H9 (cell line): ENCODE measurements around the gene LAGE3. TPM values are rescaled to one million over a fixed set of nuclear protein-coding genes. Genes with fewer than 3 reads are reported as not detected.

ENCODE experiments used
- DNase-seq: peaks from one replicate; pipeline ENCODE4 v3.0.0-alpha.2; 2017
- H2AFZ ChIP-seq: one replicate; pipeline ENCODE4 v1.6.1; 2013; ENCODE audit warnings: mild to moderate bottlenecking, low read length, control low read depth, moderate library complexity
- H2AK5ac ChIP-seq: 2 replicates; pipeline ENCODE4 v1.6.1; 2013; ENCODE audit warnings: low read length, control low read depth, mixed read lengths; ENCODE audit not compliant: insufficient read length
- H2BK120ac ChIP-seq: one replicate; pipeline ENCODE4 v1.6.1; 2013; ENCODE audit warnings: low read depth, mild to moderate bottlenecking, low read length, control low read depth, inconsistent platforms; ENCODE audit not compliant: poor library complexity, severe bottlenecking
- H2BK12ac ChIP-seq: 2 replicates; pipeline ENCODE4 v1.6.1; 2013; ENCODE audit warnings: low read length, control low read depth, mixed read lengths, low read depth; ENCODE audit not compliant: insufficient read length
- H2BK15ac ChIP-seq: 2 replicates; pipeline ENCODE4 v1.6.1; 2013; ENCODE audit warnings: low read depth, low read length, control low read depth
- H2BK20ac ChIP-seq: one replicate; pipeline ENCODE4 v1.6.1; 2013; ENCODE audit warnings: low read depth, mild to moderate bottlenecking, low read length, control low read depth, inconsistent platforms; ENCODE audit not compliant: poor library complexity, severe bottlenecking
- H2BK5ac ChIP-seq: 2 replicates; pipeline ENCODE4 v1.6.1; 2013; ENCODE audit warnings: low read length, control low read depth, mixed read lengths; ENCODE audit not compliant: insufficient read length
- H3K14ac ChIP-seq: 2 replicates; pipeline ENCODE4 v1.6.1; 2013; ENCODE audit warnings: low read length, control low read depth; ENCODE audit not compliant: insufficient read depth
- H3K18ac ChIP-seq: 2 replicates; pipeline ENCODE4 v1.6.1; 2013; ENCODE audit warnings: low read depth, mild to moderate bottlenecking, mixed read lengths, low read length, control low read depth; ENCODE audit not compliant: insufficient read length
- H3K23ac ChIP-seq: 2 replicates; pipeline ENCODE4 v1.6.1; 2013; ENCODE audit warnings: low read length, control low read depth, mixed read lengths, low read depth; ENCODE audit not compliant: insufficient read length
- H3K23me2 ChIP-seq: 2 replicates; pipeline ENCODE4 v1.6.1; 2013; ENCODE audit warnings: low read depth, mild to moderate bottlenecking, mixed read lengths, low read length, control low read depth; ENCODE audit not compliant: insufficient read length, poor library complexity, severe bottlenecking
- H3K27ac ChIP-seq: 2 replicates; pipeline ENCODE4 v1.5.1; 2013; ENCODE audit warnings: low read length, control low read depth, mixed read lengths, low read depth; ENCODE audit not compliant: insufficient read length
- H3K27me3 ChIP-seq: 2 replicates; pipeline ENCODE4 v1.6.1; 2013; ENCODE audit warnings: low read length, control low read depth, inconsistent platforms; ENCODE audit not compliant: insufficient read depth
- H3K4ac ChIP-seq: 2 replicates; pipeline ENCODE4 v1.6.1; 2013; ENCODE audit warnings: low read depth, mild to moderate bottlenecking, control low read depth, inconsistent platforms, low read length, moderate library complexity
- H3K4me1 ChIP-seq: 2 replicates; pipeline ENCODE4 v1.6.1; 2013; ENCODE audit warnings: low read length, control low read depth, inconsistent platforms; ENCODE audit not compliant: insufficient read depth
- H3K4me2 ChIP-seq: 2 replicates; pipeline ENCODE4 v1.6.1; 2013; ENCODE audit warnings: low read length, control low read depth, mixed read lengths; ENCODE audit not compliant: insufficient read length, insufficient read depth
- H3K56ac ChIP-seq: 2 replicates; pipeline ENCODE4 v1.6.1; 2013; ENCODE audit warnings: low read depth, mild to moderate bottlenecking, mixed read lengths, low read length, control low read depth; ENCODE audit not compliant: insufficient read length
- H3K79me1 ChIP-seq: 2 replicates; pipeline ENCODE4 v1.6.1; 2013; ENCODE audit warnings: low read depth, mild to moderate bottlenecking, moderate library complexity, low read length, control low read depth, inconsistent platforms; ENCODE audit not compliant: insufficient read depth, poor library complexity, severe bottlenecking
- H3K79me2 ChIP-seq: 2 replicates; pipeline ENCODE4 v1.6.1; 2013; ENCODE audit warnings: low read length, control low read depth, inconsistent platforms; ENCODE audit not compliant: insufficient read depth
- H3K9ac ChIP-seq: 2 replicates; pipeline ENCODE4 v1.6.1; 2013; ENCODE audit warnings: low read length, control low read depth, mixed read lengths; ENCODE audit not compliant: insufficient read length; ENCODE audit errors: extremely low read depth
- H3K9me3 ChIP-seq: one replicate; pipeline ENCODE4 v1.6.1; 2013; ENCODE audit warnings: low read depth, low read length, inconsistent platforms; ENCODE audit not compliant: control insufficient read depth
- H3T11ph ChIP-seq: one replicate; pipeline ENCODE4 v1.6.1; 2013; ENCODE audit warnings: mild to moderate bottlenecking, low read length, control low read depth, inconsistent platforms
- H4K20me1 ChIP-seq: one replicate; pipeline ENCODE4 v1.6.1; 2013; ENCODE audit not compliant: control insufficient read depth, insufficient read length, insufficient read depth
- H4K5ac ChIP-seq: 2 replicates; pipeline ENCODE4 v1.6.1; 2013; ENCODE audit warnings: low read depth, mild to moderate bottlenecking, mixed read lengths, low read length, control low read depth; ENCODE audit not compliant: insufficient read length
- H4K8ac ChIP-seq: replicated peaks from 2 replicates; pipeline ENCODE4 v1.6.1; 2013; ENCODE audit warnings: low read length, control low read depth, mixed read lengths, low read depth; ENCODE audit not compliant: insufficient read length
- H4K91ac ChIP-seq: 2 replicates; pipeline ENCODE4 v1.6.1; 2013; ENCODE audit warnings: low read depth, mild to moderate bottlenecking, moderate library complexity, mixed read lengths, low read length, control low read depth; ENCODE audit not compliant: insufficient read length
- H3K27ac Mint-ChIP-seq, 3 experiments: 2 replicates in 2 of 3; 3 replicates in 1 of 3; pipeline ENCODE4 v1.8.0; 2020 to 2021; ENCODE audit warnings: mixed read lengths in 3 of 3, mild to moderate bottlenecking in 1 of 3, moderate library complexity in 1 of 3
- H3K27me3 Mint-ChIP-seq: 2 replicates; pipeline ENCODE4 v1.8.0; 2021; ENCODE audit warnings: low read depth, mild to moderate bottlenecking, moderate library complexity, mixed read lengths
- H3K36me3 Mint-ChIP-seq, 3 experiments: 2 replicates in 2 of 3; 3 replicates in 1 of 3; pipeline ENCODE4 v1.8.0; 2020 to 2021; ENCODE audit warnings: low read depth in 3 of 3, mixed read lengths in 3 of 3; ENCODE audit not compliant: insufficient read depth in 1 of 3
- H3K4me1 Mint-ChIP-seq, 2 experiments: 2 replicates each; pipeline ENCODE4 v1.8.0; 2020; ENCODE audit warnings: mixed read lengths in 2 of 2
- H3K4me3 Mint-ChIP-seq, 2 experiments: 2 replicates in 1 of 2; 3 replicates in 1 of 2; pipeline ENCODE4 v1.8.0; 2020 to 2021; ENCODE audit warnings: mild to moderate bottlenecking in 2 of 2, mixed read lengths in 2 of 2, moderate library complexity in 1 of 2
- H3K9me3 Mint-ChIP-seq, 2 experiments: 2 replicates in 1 of 2; 3 replicates in 1 of 2; pipeline ENCODE4 v1.8.0; 2020; ENCODE audit warnings: mild to moderate bottlenecking in 2 of 2, mixed read lengths in 2 of 2, moderate library complexity in 1 of 2
- WGBS: extraction: QIAGEN DNeasy Blood & Tissue Kit; methylation state at CpG from one replicate; pipeline ENCODE4 v1.1.7; 2013; ENCODE audit warnings: missing lambda C conversion rate, low lambda C conversion rate, mixed read lengths; ENCODE audit not compliant: insufficient read length; ENCODE audit errors: extremely low coverage; 5-methylcytosine and 5-hydroxymethylcytosine counted together
- total RNA-seq: library from RNA; stranded (reverse); gene quantifications from 2 replicates; pipeline ENCODE4 v1.2.1, GENCODE V29; 2021
- TF ChIP-seq, protein P1 (sequence below): fragments of 200-600 bp; sonication (generic); conservative IDR thresholded peaks from 3 replicates; pipeline ENCODE4 v1.8.0; 2021; ENCODE audit warnings: antibody characterized with exemption, mild to moderate bottlenecking

Gene LAGE3
- total RNA-seq, 1 experiment from 2014 or later: 32.5 TPM

GRCh38 chrX:154519389-154519788, 40.3 kb upstream of the LAGE3 start:
- Histone ChIP-seq H2AFZ (no peak overlapping the region), H3K4ac (no peak overlapping the region), H2BK12ac (no peak overlapping the region), H2BK120ac (no peak overlapping the region), H3K14ac (no peak overlapping the region), H3K4me2 (no peak overlapping the region), H3K9ac (no peak overlapping the region), H2BK20ac (no peak overlapping the region), H3K56ac (no peak overlapping the region), H3K79me2 (no peaks in the 10 kb centered on the region), H3K27ac (no peak overlapping the region), H2BK5ac (no peak overlapping the region), H3K79me1 (no peaks in the 10 kb centered on the region), H4K5ac (no peak overlapping the region), H3K9me3 (peaks cover 12% of the 10 kb centered on the region), H3K4me1 (no peaks in the 10 kb centered on the region), H4K91ac (no peak overlapping the region), H3T11ph (no peak overlapping the region), H3K18ac (no peak overlapping the region), H2AK5ac (no peak overlapping the region), H3K23me2 (peaks cover 15% of the 10 kb centered on the region), H3K23ac (no peak overlapping the region), H2BK15ac (no peak overlapping the region), H4K20me1 (no peaks in the 10 kb centered on the region), H3K27me3 (no peaks in the 10 kb centered on the region; the same call in 1 of the 2 replicates), H4K8ac (no peak overlapping the region)
- no peaks in the 10 kb centered on the region; a peak in 2 of 7 replicates for H3K36me3 Mint-ChIP-seq
- H3K27ac Mint-ChIP-seq: no peak overlapping the region
- no peak for DNase-seq
- no peak overlapping the region for H3K4me3 Mint-ChIP-seq
- H3K27me3 Mint-ChIP-seq: peaks cover 42% of the 10 kb centered on the region
- peaks cover 53% of the 10 kb centered on the region in 2 experiments for H3K9me3 Mint-ChIP-seq
- WGBS: no CpG with 5 or more reads among the region's 8 CpGs
- H3K4me1 Mint-ChIP-seq: peaks cover 14 to 17% of the 10 kb centered on the region in 2 experiments
- TF ChIP-seq, protein P1, sequence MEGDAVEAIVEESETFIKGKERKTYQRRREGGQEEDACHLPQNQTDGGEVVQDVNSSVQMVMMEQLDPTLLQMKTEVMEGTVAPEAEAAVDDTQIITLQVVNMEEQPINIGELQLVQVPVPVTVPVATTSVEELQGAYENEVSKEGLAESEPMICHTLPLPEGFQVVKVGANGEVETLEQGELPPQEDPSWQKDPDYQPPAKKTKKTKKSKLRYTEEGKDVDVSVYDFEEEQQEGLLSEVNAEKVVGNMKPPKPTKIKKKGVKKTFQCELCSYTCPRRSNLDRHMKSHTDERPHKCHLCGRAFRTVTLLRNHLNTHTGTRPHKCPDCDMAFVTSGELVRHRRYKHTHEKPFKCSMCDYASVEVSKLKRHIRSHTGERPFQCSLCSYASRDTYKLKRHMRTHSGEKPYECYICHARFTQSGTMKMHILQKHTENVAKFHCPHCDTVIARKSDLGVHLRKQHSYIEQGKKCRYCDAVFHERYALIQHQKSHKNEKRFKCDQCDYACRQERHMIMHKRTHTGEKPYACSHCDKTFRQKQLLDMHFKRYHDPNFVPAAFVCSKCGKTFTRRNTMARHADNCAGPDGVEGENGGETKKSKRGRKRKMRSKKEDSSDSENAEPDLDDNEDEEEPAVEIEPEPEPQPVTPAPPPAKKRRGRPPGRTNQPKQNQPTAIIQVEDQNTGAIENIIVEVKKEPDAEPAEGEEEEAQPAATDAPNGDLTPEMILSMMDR: no peak
